ENCODE measurements around the gene TMEM240.

DNA sequence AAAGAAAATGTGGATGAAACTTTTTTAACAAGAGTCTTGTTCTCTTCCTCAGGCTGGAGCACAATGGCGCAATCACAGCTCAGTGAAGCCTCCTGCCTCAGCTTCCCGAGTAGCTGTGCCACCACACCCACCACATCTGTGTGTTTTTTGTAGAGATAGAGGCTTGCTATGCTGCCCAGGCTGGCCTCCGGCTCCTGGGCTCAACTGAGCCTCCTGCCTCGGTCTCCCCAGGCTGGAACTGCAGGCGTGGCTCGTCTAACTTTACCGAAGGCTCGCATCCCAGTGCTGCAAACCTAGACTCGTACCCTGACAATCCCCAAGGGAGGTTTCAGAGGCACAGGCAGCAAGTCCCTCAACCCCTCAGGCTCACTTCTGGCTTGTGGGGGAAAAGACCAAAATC is 19.8 kb upstream of the TMEM240 start:
- TF ChIP-seq, protein P1, sequence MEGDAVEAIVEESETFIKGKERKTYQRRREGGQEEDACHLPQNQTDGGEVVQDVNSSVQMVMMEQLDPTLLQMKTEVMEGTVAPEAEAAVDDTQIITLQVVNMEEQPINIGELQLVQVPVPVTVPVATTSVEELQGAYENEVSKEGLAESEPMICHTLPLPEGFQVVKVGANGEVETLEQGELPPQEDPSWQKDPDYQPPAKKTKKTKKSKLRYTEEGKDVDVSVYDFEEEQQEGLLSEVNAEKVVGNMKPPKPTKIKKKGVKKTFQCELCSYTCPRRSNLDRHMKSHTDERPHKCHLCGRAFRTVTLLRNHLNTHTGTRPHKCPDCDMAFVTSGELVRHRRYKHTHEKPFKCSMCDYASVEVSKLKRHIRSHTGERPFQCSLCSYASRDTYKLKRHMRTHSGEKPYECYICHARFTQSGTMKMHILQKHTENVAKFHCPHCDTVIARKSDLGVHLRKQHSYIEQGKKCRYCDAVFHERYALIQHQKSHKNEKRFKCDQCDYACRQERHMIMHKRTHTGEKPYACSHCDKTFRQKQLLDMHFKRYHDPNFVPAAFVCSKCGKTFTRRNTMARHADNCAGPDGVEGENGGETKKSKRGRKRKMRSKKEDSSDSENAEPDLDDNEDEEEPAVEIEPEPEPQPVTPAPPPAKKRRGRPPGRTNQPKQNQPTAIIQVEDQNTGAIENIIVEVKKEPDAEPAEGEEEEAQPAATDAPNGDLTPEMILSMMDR (IDR thresholded peaks at IDR 0.05; ENCODE audit: low read depth, low read length, missing input control) = no peak
- TF ChIP-seq, protein P2, sequence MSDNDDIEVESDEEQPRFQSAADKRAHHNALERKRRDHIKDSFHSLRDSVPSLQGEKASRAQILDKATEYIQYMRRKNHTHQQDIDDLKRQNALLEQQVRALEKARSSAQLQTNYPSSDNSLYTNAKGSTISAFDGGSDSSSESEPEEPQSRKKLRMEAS (IDR thresholded peaks at IDR 0.05) = no peak
- TF ChIP-seq FOXA1 (IDR thresholded peaks at IDR 0.05) (no peak), TAF1 (conservative IDR thresholded peaks at IDR 0.05) (no peak), RAD21 (IDR thresholded peaks at IDR 0.05) (no peak)
- TF ChIP-seq, protein P3, sequence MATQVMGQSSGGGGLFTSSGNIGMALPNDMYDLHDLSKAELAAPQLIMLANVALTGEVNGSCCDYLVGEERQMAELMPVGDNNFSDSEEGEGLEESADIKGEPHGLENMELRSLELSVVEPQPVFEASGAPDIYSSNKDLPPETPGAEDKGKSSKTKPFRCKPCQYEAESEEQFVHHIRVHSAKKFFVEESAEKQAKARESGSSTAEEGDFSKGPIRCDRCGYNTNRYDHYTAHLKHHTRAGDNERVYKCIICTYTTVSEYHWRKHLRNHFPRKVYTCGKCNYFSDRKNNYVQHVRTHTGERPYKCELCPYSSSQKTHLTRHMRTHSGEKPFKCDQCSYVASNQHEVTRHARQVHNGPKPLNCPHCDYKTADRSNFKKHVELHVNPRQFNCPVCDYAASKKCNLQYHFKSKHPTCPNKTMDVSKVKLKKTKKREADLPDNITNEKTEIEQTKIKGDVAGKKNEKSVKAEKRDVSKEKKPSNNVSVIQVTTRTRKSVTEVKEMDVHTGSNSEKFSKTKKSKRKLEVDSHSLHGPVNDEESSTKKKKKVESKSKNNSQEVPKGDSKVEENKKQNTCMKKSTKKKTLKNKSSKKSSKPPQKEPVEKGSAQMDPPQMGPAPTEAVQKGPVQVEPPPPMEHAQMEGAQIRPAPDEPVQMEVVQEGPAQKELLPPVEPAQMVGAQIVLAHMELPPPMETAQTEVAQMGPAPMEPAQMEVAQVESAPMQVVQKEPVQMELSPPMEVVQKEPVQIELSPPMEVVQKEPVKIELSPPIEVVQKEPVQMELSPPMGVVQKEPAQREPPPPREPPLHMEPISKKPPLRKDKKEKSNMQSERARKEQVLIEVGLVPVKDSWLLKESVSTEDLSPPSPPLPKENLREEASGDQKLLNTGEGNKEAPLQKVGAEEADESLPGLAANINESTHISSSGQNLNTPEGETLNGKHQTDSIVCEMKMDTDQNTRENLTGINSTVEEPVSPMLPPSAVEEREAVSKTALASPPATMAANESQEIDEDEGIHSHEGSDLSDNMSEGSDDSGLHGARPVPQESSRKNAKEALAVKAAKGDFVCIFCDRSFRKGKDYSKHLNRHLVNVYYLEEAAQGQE (IDR thresholded peaks at IDR 0.05) = no peak

All from liver (tissue), 3 donors.